ENCODE results near the gene FNIP1. TPM values are rescaled to one million over a fixed set of nuclear protein-coding genes. Genes with fewer than 3 reads are reported as not detected.

Gene FNIP1
- total and polyA plus RNA-seq, 9 of the 15 experiments (the other 6 are each of a cell fraction or from before 2014, with no cell fraction given) = 5.0 to 32.8 (median 18.4) TPM

GRCh38 chr5:131709043-131709442 lies 87.8 kb downstream of the FNIP1 start (continued):
- TF ChIP-seq ZNF740 (CRISPR knock-in tag; IDR thresholded peaks at IDR 0.05) = no peak
- TF ChIP-seq ZNF740 (tag; IDR thresholded peaks at IDR 0.05) = no peak
- TF ChIP-seq KLF10 (CRISPR knock-in tag; IDR thresholded peaks at IDR 0.05) = no peak
- TF ChIP-seq ZNF316 (IDR thresholded peaks at IDR 0.05) = no peak
- no peak for TF ChIP-seq TFE3 (CRISPR knock-in tag; IDR thresholded peaks at IDR 0.05)
- TF ChIP-seq MCM3 (IDR thresholded peaks at IDR 0.05) = no peak
- no peak for TF ChIP-seq CHAMP1 (IDR thresholded peaks at IDR 0.05)
- TF ChIP-seq POLR3G (IDR thresholded peaks at IDR 0.05; ENCODE audit: extremely low read depth, insufficient read length, insufficient replicate concordance) = no peak
- TF ChIP-seq ZZZ3 (IDR thresholded peaks at IDR 0.05) = no peak
- TF ChIP-seq RBM15 (IDR thresholded peaks at IDR 0.05; ENCODE audit: insufficient read depth, low read length) = no peak
- no peak for TF ChIP-seq KLF6 (CRISPR knock-in tag; IDR thresholded peaks at IDR 0.05; ENCODE audit: borderline replicate concordance)

Data from K562 (cell line).